Mononuclear cell (primary cell): ENCODE measurements around the gene ERC1. TPM values are rescaled to one million over a fixed set of nuclear protein-coding genes. Genes with fewer than 3 reads are reported as not detected.

Experiments used
- H3K27me3 ChIP-seq: 2 replicates; pipeline ENCODE4 v1.6.0; 2011; ENCODE audit warnings: low read length, control low read depth; ENCODE audit not compliant: insufficient read depth
- H3K4me1 ChIP-seq: 2 replicates; pipeline ENCODE4 v1.5.1; 2011; ENCODE audit warnings: mild to moderate bottlenecking, low read length, control low read depth; ENCODE audit not compliant: insufficient read depth
- H3K4me3 ChIP-seq: 2 replicates; pipeline ENCODE4 v1.5.1; 2011; ENCODE audit warnings: mild to moderate bottlenecking, low read length, moderate library complexity
- H3K9me3 ChIP-seq: 2 replicates; pipeline ENCODE4 v1.5.1; 2011; ENCODE audit warnings: low read depth, mild to moderate bottlenecking, control low read depth, low read length
- total RNA-seq: library from RNA; depleted of rRNA; stranded (reverse); fragments of >200 nt; gene quantifications from one replicate; pipeline ENCODE4 v1.2.3, GENCODE V29; 2012

The ERC1 gene
- total RNA-seq, 1 donor: 30.2 TPM

GRCh38 chr12:1377681-1378080 is 386.7 kb downstream of the ERC1 start:
- no peaks in the 10 kb centered on the region for H3K4me1 ChIP-seq
- H3K4me3 ChIP-seq: no peak overlapping the region
- no peaks in the 10 kb centered on the region for H3K27me3 ChIP-seq
- no peaks in the 10 kb centered on the region for H3K9me3 ChIP-seq

GRCh38 chr12:1380171-1380851 is 389.3 kb downstream of the ERC1 start:
- Histone ChIP-seq H3K27me3 (no peaks in the 10 kb centered on the region), H3K4me3 (no peak overlapping the region), H3K4me1 (no peaks in the 10 kb centered on the region), H3K9me3 (no peaks in the 10 kb centered on the region)

GRCh38 chr12:1382151-1382550 is 391.1 kb downstream of the ERC1 start:
- Histone ChIP-seq H3K27me3 (no peaks in the 10 kb centered on the region), H3K9me3 (no peaks in the 10 kb centered on the region), H3K4me1 (no peaks in the 10 kb centered on the region), H3K4me3 (no peak overlapping the region)

GRCh38 chr12:1382826-1383225 is 391.8 kb downstream of the ERC1 start:
- Histone ChIP-seq H3K4me1 (no peaks in the 10 kb centered on the region), H3K27me3 (no peaks in the 10 kb centered on the region), H3K9me3 (no peaks in the 10 kb centered on the region), H3K4me3 (no peak overlapping the region)

GRCh38 chr12:1383758-1384157 is 392.7 kb downstream of the ERC1 start:
- Histone ChIP-seq H3K27me3 (no peaks in the 10 kb centered on the region), H3K4me1 (no peaks in the 10 kb centered on the region), H3K9me3 (no peaks in the 10 kb centered on the region), H3K4me3 (no peak overlapping the region)

- H3K27me3 ChIP-seq: no peaks in the 10 kb centered on the region
- no peaks in the 10 kb centered on the region for H3K9me3 ChIP-seq
- H3K4me1 ChIP-seq: no peaks in the 10 kb centered on the region
- no peak overlapping the region for H3K4me3 ChIP-seq
Measured at GRCh38 chr12:1384910-1385309, 393.9 kb downstream of the ERC1 start.

GRCh38 chr12:1391722-1392121 is 400.7 kb downstream of the ERC1 start:
- H3K4me3 ChIP-seq: no peak overlapping the region
- no peaks in the 10 kb centered on the region for H3K27me3 ChIP-seq
- H3K4me1 ChIP-seq: no peaks in the 10 kb centered on the region
- H3K9me3 ChIP-seq: no peaks in the 10 kb centered on the region

GRCh38 chr12:1395421-1395955 is 404.5 kb downstream of the ERC1 start:
- H3K27me3 ChIP-seq: no peaks in the 10 kb centered on the region
- H3K9me3 ChIP-seq: no peaks in the 10 kb centered on the region
- no peak overlapping the region for H3K4me3 ChIP-seq
- H3K4me1 ChIP-seq: no peaks in the 10 kb centered on the region

GRCh38 chr12:1398673-1399072 is 407.6 kb downstream of the ERC1 start:
- Histone ChIP-seq H3K9me3 (no peaks in the 10 kb centered on the region), H3K4me3 (no peak overlapping the region), H3K4me1 (peaks cover 6% of the 10 kb centered on the region), H3K27me3 (no peaks in the 10 kb centered on the region)

- Histone ChIP-seq H3K4me1 (peaks cover 6% of the 10 kb centered on the region), H3K27me3 (no peaks in the 10 kb centered on the region), H3K9me3 (no peaks in the 10 kb centered on the region), H3K4me3 (no peak overlapping the region)
Measured at GRCh38 chr12:1401891-1402290, 410.9 kb downstream of the ERC1 start.

- no peak overlapping the region for H3K4me3 ChIP-seq
- no peaks in the 10 kb centered on the region for H3K27me3 ChIP-seq
- H3K4me1 ChIP-seq: peaks cover 6% of the 10 kb centered on the region
- H3K9me3 ChIP-seq: no peaks in the 10 kb centered on the region
Measured at GRCh38 chr12:1403417-1403816, 412.4 kb downstream of the ERC1 start.

GRCh38 chr12:1405619-1406018 is 414.6 kb downstream of the ERC1 start:
- peaks cover 6% of the 10 kb centered on the region for H3K4me1 ChIP-seq
- H3K4me3 ChIP-seq: no peak overlapping the region
- H3K27me3 ChIP-seq: no peaks in the 10 kb centered on the region
- no peaks in the 10 kb centered on the region for H3K9me3 ChIP-seq

- Histone ChIP-seq H3K4me3 (no peak overlapping the region), H3K9me3 (no peaks in the 10 kb centered on the region), H3K27me3 (no peaks in the 10 kb centered on the region), H3K4me1 (no peaks in the 10 kb centered on the region)
Measured at GRCh38 chr12:1410794-1411193, 419.8 kb downstream of the ERC1 start.

GRCh38 chr12:1413930-1414329 is 422.9 kb downstream of the ERC1 start:
- H3K4me3 ChIP-seq: no peak overlapping the region
- H3K4me1 ChIP-seq: no peaks in the 10 kb centered on the region
- no peaks in the 10 kb centered on the region for H3K27me3 ChIP-seq
- H3K9me3 ChIP-seq: no peaks in the 10 kb centered on the region

- Histone ChIP-seq H3K4me3 (no peak overlapping the region), H3K9me3 (peaks cover 7% of the 10 kb centered on the region), H3K4me1 (peaks cover 8% of the 10 kb centered on the region), H3K27me3 (no peaks in the 10 kb centered on the region)
Measured at GRCh38 chr12:1418144-1418543, 427.1 kb downstream of the ERC1 start.

- no peaks in the 10 kb centered on the region for H3K27me3 ChIP-seq
- H3K4me1 ChIP-seq: peaks cover 8% of the 10 kb centered on the region
- peaks cover 7% of the 10 kb centered on the region for H3K9me3 ChIP-seq
- no peak overlapping the region for H3K4me3 ChIP-seq
Measured at GRCh38 chr12:1419849-1420371, 428.9 kb downstream of the ERC1 start.
